Loucy (cell line): ENCODE measurements around the gene ZDHHC20.

Source experiments
- CTCF ChIP-seq: fragments of 200-600 bp; sonication (generic); conservative IDR thresholded peaks from 2 replicates; pipeline ENCODE4 v1.5.1; 2014; ENCODE audit warnings: mild to moderate bottlenecking, antibody characterized with exemption, low read length
- EZH2phosphoT487 ChIP-seq: fragments of 200-600 bp; IDR thresholded peaks from 2 replicates; pipeline ENCODE4 v1.6.1; 2018; ENCODE audit warnings: antibody characterized with exemption, mild to moderate bottlenecking, moderate library complexity, borderline replicate concordance

GRCh38 chr13:21435687-21436151 is 23.4 kb downstream of the ZDHHC20 start:
- TF ChIP-seq CTCF (no peak), EZH2phosphoT487 (no peak)
